BJ (cell line): ENCODE results near the gene TSR3. TPM values are rescaled to one million over a fixed set of nuclear protein-coding genes. Genes with fewer than 3 reads are reported as not detected.
A peak's percentile ranks its signal among the peaks of the same experiment; 100 is the strongest.

Experiments used
- CTCF ChIA-PET: fragments of 350-600 bp; formaldehyde crosslinking; extraction: SDS; loops from one replicate; lab custom pipeline; 2021; ENCODE audit warnings: antibody characterized with exemption, inconsistent platforms; lab: Yijun Ruan, JAX
- POLR2A ChIA-PET: fragments of 300-600 bp; sonication (Branson Sonifier 250); formaldehyde crosslinking; extraction: SDS; loops from one replicate; lab custom pipeline; 2021; ENCODE audit warnings: antibody characterized with exemption; lab: Charles Lee
- DNase-seq: peaks from one replicate; pipeline ENCODE4 v3.0.0-alpha.2; 2011; ENCODE audit warnings: low read depth
- H3K27me3 ChIP-seq: 2 replicates; pipeline ENCODE4 v1.6.0; 2011; ENCODE audit warnings: low read length; ENCODE audit not compliant: control insufficient read depth, insufficient read depth
- H3K36me3 ChIP-seq: 2 replicates; pipeline ENCODE4 v1.5.1; 2011; ENCODE audit warnings: low read length; ENCODE audit not compliant: control insufficient read depth, insufficient read depth
- H3K4me3 ChIP-seq: 2 replicates; pipeline ENCODE4 v1.5.1; 2011; ENCODE audit warnings: low read depth, mild to moderate bottlenecking, control low read depth, low read length
- polyA plus RNA-seq: library from polyadenylated mRNA; depleted of rRNA; stranded (reverse); fragments of >200 nt; gene quantifications from 2 replicates; pipeline ENCODE4 v1.2.3, GENCODE V29; 2011
- TF ChIP-seq, protein P1 (sequence below): IDR thresholded peaks from 2 replicates; pipeline ENCODE4 v1.5.1; 2011; ENCODE audit warnings: low read depth, mild to moderate bottlenecking, control low read depth, inconsistent platforms, low read length, moderate library complexity; ENCODE audit not compliant: insufficient read depth

TSR3 gene
- polyA plus RNA-seq, 1 experiment: 52.3 TPM

DNA sequence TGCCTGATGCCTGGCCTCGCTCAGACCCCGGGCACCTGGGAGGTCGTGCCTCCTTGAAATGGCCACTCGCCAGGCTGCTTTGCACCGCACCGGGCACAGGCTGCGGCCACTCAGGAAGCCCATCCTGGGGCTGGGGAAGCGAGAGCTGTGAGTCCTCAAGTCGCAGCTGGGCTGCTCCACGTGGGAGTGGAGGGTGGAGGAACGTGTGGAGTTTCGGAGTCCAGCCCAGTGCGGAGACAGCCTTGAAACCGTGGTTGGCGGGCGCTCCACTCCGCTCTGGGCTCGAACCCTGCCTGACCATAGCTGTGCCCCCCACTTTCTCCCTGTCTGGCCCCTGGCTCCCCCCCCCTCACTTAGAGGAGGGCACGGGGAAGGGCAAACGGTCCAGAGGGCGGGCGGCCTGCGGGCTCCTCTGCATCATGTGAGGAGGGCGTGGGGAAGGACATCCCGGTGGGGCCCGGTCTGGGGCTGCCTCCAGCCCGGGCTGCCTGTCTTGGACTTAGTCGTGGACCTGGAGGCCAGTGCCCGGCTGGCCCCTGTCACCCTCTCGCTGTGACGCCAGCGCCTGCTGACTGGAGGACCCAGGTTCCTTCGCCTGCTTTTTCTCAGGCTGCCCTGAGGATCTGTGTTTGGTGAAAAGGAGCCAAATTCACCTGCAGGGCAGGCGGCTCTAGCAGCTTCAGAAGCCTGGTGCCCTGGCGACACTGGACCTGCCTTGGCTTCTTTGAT lies 39.8 kb downstream of the TSR3 start:
- DNase-seq: no peak
- TF ChIP-seq, protein P1, sequence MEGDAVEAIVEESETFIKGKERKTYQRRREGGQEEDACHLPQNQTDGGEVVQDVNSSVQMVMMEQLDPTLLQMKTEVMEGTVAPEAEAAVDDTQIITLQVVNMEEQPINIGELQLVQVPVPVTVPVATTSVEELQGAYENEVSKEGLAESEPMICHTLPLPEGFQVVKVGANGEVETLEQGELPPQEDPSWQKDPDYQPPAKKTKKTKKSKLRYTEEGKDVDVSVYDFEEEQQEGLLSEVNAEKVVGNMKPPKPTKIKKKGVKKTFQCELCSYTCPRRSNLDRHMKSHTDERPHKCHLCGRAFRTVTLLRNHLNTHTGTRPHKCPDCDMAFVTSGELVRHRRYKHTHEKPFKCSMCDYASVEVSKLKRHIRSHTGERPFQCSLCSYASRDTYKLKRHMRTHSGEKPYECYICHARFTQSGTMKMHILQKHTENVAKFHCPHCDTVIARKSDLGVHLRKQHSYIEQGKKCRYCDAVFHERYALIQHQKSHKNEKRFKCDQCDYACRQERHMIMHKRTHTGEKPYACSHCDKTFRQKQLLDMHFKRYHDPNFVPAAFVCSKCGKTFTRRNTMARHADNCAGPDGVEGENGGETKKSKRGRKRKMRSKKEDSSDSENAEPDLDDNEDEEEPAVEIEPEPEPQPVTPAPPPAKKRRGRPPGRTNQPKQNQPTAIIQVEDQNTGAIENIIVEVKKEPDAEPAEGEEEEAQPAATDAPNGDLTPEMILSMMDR: no peak
- CTCF ChIA-PET: interaction anchor here (1.0 to 1.5 kb wide), 3 partner anchors 19 to 394 kb away, joined by 3 read pairs; partner anchors contain the start of gene MAPK8IP3
- peak overlapping the region; percentile 60 for H3K4me3 ChIP-seq
- H3K36me3 ChIP-seq: peaks cover 26% of the 10 kb centered on the region
- H3K27me3 ChIP-seq: no peaks in the 10 kb centered on the region
- POLR2A ChIA-PET: no interaction called here

DNA sequence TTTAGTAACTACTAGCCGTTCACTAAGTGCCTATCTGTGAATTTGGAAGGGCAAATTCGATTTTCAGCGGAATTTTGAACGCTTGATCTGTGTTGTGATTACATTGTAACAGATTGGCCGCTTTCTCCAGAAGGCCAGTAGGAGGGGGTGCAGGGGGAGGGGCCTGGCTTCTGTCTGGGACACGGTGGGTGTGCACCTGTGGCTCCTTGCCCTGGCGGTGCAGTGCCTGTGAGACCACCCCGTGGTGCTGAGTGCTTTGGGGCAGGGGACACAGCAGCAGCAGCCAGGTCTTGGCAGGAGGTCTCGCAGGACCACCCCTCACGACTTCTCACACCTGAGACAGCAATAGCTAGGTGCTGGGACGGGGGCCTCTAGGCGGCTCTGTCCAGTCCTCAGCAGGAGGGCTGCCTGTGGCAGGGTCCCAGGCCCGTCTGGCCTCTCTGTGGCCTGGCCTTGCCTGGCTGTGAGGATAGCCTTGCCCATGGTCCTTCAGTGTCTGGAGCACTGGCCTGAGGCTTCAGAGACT lies 40.4 kb downstream of the TSR3 start:
- POLR2A ChIA-PET: no interaction called here
- H3K4me3 ChIP-seq: peak overlapping the region; percentile 60
- CTCF ChIA-PET: interaction anchor here (1.5 kb wide), 1 partner anchor 395 kb away, joined by 3 read pairs; the partner anchor contains the start of gene MAPK8IP3
- DNase-seq: no peak
- H3K36me3 ChIP-seq: peaks cover 25% of the 10 kb centered on the region
- no peaks in the 10 kb centered on the region for H3K27me3 ChIP-seq
- TF ChIP-seq, protein P1: no peak

GRCh38 chr16:1310832-1311200 lies 40.9 kb downstream of the TSR3 start:
- TF ChIP-seq, protein P1: no peak
- ChIA-PET POLR2A (no interaction called here), CTCF (interaction anchor here (1.5 kb wide), 1 partner anchor 396 kb away, joined by 3 read pairs; the partner anchor contains the start of gene MAPK8IP3)
- no peaks in the 10 kb centered on the region for H3K27me3 ChIP-seq
- H3K4me3 ChIP-seq: peak overlapping the region; percentile 60
- peaks cover 20% of the 10 kb centered on the region for H3K36me3 ChIP-seq
- DNase-seq: no peak

GRCh38 chr16:1309888-1310831 lies 41.5 kb downstream of the TSR3 start:
- Histone ChIP-seq H3K36me3 (peaks cover 18% of the 10 kb centered on the region), H3K27me3 (no peaks in the 10 kb centered on the region), H3K4me3 (peak overlapping the region; percentile 60)
- TF ChIP-seq, protein P1: no peak
- ChIA-PET POLR2A (no interaction called here), CTCF (no interaction called here)
- DNase-seq: no peak
